B cell (primary cell): ENCODE measurements around the gene AGAP1. TPM values are rescaled to one million over a fixed set of nuclear protein-coding genes. Genes with fewer than 3 reads are reported as not detected.

Source experiments
- ATAC-seq: fragments of 200-7000 bp; cut with Tn5 transposase; one replicate; pipeline ENCODE4 v1.10.0; 2021; ENCODE audit warnings: low read depth, mild to moderate bottlenecking, moderate number of reproducible peaks, moderate library complexity
- CTCF ChIA-PET: fragments of 350-600 bp; sonication (Branson Sonifier 250); formaldehyde crosslinking; loops from one replicate; lab custom pipeline; 2021; ENCODE audit warnings: antibody characterized with exemption, inconsistent platforms; lab: Charles Lee
- POLR2A ChIA-PET: fragments of 350-600 bp; sonication (Branson Sonifier 250); formaldehyde crosslinking; loops from one replicate; lab custom pipeline; 2021; ENCODE audit warnings: antibody characterized with exemption; lab: Charles Lee
- DNase-seq: peaks from one replicate; pipeline ENCODE4 v3.0.0; 2013
- H2AFZ ChIP-seq: 2 replicates; pipeline ENCODE4 v1.6.1; 2012; ENCODE audit warnings: mild to moderate bottlenecking, low read depth, low read length; ENCODE audit not compliant: insufficient read depth, poor library complexity, severe bottlenecking
- H3K27ac ChIP-seq, 2 donors: 1 replicate in 1 of 2; 2 replicates in 1 of 2; pipeline ENCODE4 v1.5.1; 2012 to 2013; ENCODE audit warnings: low read length in 2 of 2, mild to moderate bottlenecking in 2 of 2, moderate library complexity in 1 of 2
- H3K27me3 ChIP-seq, 4 experiments: fragments of 200-600 bp in 1 of 4; sonication (generic) in 1 of 4; replicated peaks in 1 of 4; 1 replicate in 2 of 4; 2 replicates in 2 of 4; pipeline versions ENCODE4 v1.6.1 to v1.7.0; 2013 to 2016; ENCODE audit warnings: low read length in 3 of 4, mild to moderate bottlenecking in 2 of 4, mixed read lengths in 1 of 4, moderate library complexity in 1 of 4; ENCODE audit not compliant: insufficient read depth in 4 of 4, control insufficient read depth in 3 of 4; ENCODE audit errors: control extremely low read depth in 1 of 4
- H3K36me3 ChIP-seq, 2 experiments: replicated peaks in 1 of 2; 1 replicate in 1 of 2; 2 replicates in 1 of 2; pipeline versions ENCODE4 v1.6.1 to v1.7.1; 2013; ENCODE audit warnings: low read length in 1 of 2; ENCODE audit not compliant: insufficient read depth in 2 of 2, control insufficient read depth in 1 of 2; ENCODE audit errors: control extremely low read depth in 1 of 2, extremely low read depth in 1 of 2
- H3K4me1 ChIP-seq, 2 donors: fragments of 200-600 bp in 1 of 2; sonication (generic) in 1 of 2; 1 replicate in 1 of 2; 2 replicates in 1 of 2; pipeline versions ENCODE4 v1.5.1 to v1.6.1; 2013 to 2017; ENCODE audit warnings: low read length in 2 of 2; ENCODE audit not compliant: control insufficient read depth in 2 of 2, insufficient read depth in 2 of 2
- H3K4me2 ChIP-seq: replicated peaks from 2 replicates; pipeline ENCODE3; 2012; ENCODE audit warnings: mild to moderate bottlenecking, low read depth, low read length; ENCODE audit not compliant: poor library complexity, severe bottlenecking
- H3K4me3 ChIP-seq, 5 experiments: fragments of 200-600 bp in 1 of 5; sonication (generic) in 1 of 5; 1 replicate in 3 of 5; 2 replicates in 2 of 5; pipeline versions ENCODE4 v1.5.1 to v1.7.0; 2011 to 2016; ENCODE audit warnings: low read length in 4 of 5, mild to moderate bottlenecking in 4 of 5, low read depth in 2 of 5, control low read depth in 1 of 5, moderate library complexity in 1 of 5; ENCODE audit not compliant: insufficient read depth in 1 of 5; ENCODE audit errors: control extremely low read depth in 1 of 5, extremely low read depth in 1 of 5
- H3K79me2 ChIP-seq: fragments of 200-600 bp; sonication (generic); one replicate; pipeline ENCODE4 v1.6.0; 2016; ENCODE audit warnings: low read length; ENCODE audit not compliant: control insufficient read depth, insufficient read depth
- H3K9ac ChIP-seq: fragments of 200-600 bp; sonication (generic); 2 replicates; pipeline ENCODE4 v1.6.1; 2017; ENCODE audit warnings: mild to moderate bottlenecking, low read length, moderate library complexity
- H3K9me3 ChIP-seq, 3 donors: one replicate each; pipeline versions ENCODE4 v1.6.1 to v1.7.1; 2013; ENCODE audit warnings: low read length in 2 of 3; ENCODE audit not compliant: control insufficient read depth in 2 of 3, insufficient read depth in 1 of 3; ENCODE audit errors: control extremely low read depth in 1 of 3
- H4K20me1 ChIP-seq: 2 replicates; pipeline ENCODE4 v1.6.0; 2012; ENCODE audit warnings: mild to moderate bottlenecking, low read length; ENCODE audit not compliant: insufficient read depth, control insufficient read depth, poor library complexity, severe bottlenecking
- H3K27ac Mint-ChIP-seq: one replicate; pipeline ENCODE4 v1.8.0; 2021; ENCODE audit warnings: mixed read lengths
- H3K27me3 Mint-ChIP-seq: one replicate; pipeline ENCODE4 v1.8.0; 2021; ENCODE audit warnings: mixed read lengths
- H3K4me1 Mint-ChIP-seq: one replicate; pipeline ENCODE4 v1.8.0; 2021; ENCODE audit warnings: mixed read lengths
- H3K4me3 Mint-ChIP-seq: one replicate; pipeline ENCODE4 v1.8.0; 2021; ENCODE audit warnings: mixed read lengths
- H3K9me3 Mint-ChIP-seq: one replicate; pipeline ENCODE4 v1.8.0; 2022; ENCODE audit warnings: mixed read lengths; ENCODE audit not compliant: insufficient read depth
- EZH2 ChIP-seq: IDR thresholded peaks from 2 replicates; pipeline ENCODE4 v1.6.1; 2012; ENCODE audit warnings: borderline replicate concordance, low read depth, mild to moderate bottlenecking, moderate library complexity, low read length; ENCODE audit not compliant: insufficient read depth, poor library complexity, severe bottlenecking
- WGBS: methylation state at CpG from one replicate; pipeline ENCODE4 v1.1.5; 2013; ENCODE audit warnings: missing lambda C conversion rate; ENCODE audit not compliant: insufficient coverage; 5-methylcytosine and 5-hydroxymethylcytosine counted together
- intact Hi-C: fragments of 100-400 bp; cut with micrococcal nuclease; formaldehyde crosslinking; loops from one replicate; pipeline ENCODE4 v1.10.0; 2022
- polyA plus RNA-seq: library from polyadenylated mRNA; depleted of rRNA; stranded (reverse); fragments of >200 nt; gene quantifications from 2 replicates; pipeline ENCODE4 v1.2.3, GENCODE V29; 2012
- total RNA-seq, 2 donors: library from RNA; stranded (reverse); fragments of 120-200 nt in 1 of 2; gene quantifications; 1 replicate in 1 of 2; 2 replicates in 1 of 2; pipeline versions ENCODE4 v1.2.3 to v1.2.4, GENCODE V29; 2013 to 2022
- TF ChIP-seq, protein P1 (sequence below): fragments of 200-600 bp; IDR thresholded peaks from one replicate; pipeline ENCODE4 v1.8.0; 2022; ENCODE audit warnings: antibody characterized with exemption, mild to moderate bottlenecking

AGAP1 gene
- total and polyA plus RNA-seq, 2 donors (not counting 1 experiment from before 2014, with no cell fraction given), result 0.01 TPM; not detected in 1

DNA sequence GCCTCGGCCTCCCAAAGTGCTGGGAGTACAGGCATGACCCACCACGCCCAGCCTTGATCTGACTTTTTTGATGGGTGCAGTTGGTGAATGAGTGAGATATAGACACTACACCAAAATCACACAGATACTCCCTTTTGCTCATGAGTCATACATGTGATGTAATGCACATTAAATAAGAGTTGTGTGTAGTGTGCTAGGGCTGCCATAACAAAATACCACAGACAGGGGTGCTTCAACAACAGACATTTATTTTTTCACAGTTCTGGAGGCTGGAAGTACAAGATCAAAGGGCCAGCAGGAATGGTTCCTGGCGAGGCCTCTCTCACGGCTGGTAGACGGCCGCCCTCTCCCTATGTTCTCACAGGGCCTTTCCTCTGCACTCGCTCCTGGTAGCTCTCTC is 627.7 kb downstream of the AGAP1 start:
- Histone ChIP-seq H2AFZ (no peak overlapping the region), H3K27ac (no peak overlapping the region), H3K4me3 (no peak overlapping the region), H3K79me2 (no peaks in the 10 kb centered on the region), H4K20me1 (no peaks in the 10 kb centered on the region), H3K9ac (no peak overlapping the region), H3K4me2 (no peak overlapping the region), H3K9me3 (peaks cover 0 to 7% (median 0%) of the 10 kb centered on the region in 3 donors), H3K36me3 (no peaks in the 10 kb centered on the region), H3K27me3 (no peaks in the 10 kb centered on the region), H3K4me1 (no peaks in the 10 kb centered on the region)
- TF ChIP-seq EZH2, result no peak
- TF ChIP-seq, protein P1, sequence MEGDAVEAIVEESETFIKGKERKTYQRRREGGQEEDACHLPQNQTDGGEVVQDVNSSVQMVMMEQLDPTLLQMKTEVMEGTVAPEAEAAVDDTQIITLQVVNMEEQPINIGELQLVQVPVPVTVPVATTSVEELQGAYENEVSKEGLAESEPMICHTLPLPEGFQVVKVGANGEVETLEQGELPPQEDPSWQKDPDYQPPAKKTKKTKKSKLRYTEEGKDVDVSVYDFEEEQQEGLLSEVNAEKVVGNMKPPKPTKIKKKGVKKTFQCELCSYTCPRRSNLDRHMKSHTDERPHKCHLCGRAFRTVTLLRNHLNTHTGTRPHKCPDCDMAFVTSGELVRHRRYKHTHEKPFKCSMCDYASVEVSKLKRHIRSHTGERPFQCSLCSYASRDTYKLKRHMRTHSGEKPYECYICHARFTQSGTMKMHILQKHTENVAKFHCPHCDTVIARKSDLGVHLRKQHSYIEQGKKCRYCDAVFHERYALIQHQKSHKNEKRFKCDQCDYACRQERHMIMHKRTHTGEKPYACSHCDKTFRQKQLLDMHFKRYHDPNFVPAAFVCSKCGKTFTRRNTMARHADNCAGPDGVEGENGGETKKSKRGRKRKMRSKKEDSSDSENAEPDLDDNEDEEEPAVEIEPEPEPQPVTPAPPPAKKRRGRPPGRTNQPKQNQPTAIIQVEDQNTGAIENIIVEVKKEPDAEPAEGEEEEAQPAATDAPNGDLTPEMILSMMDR, result no peak
- Mint-ChIP-seq H3K27ac (no peak overlapping the region), H3K27me3 (peaks cover 11% of the 10 kb centered on the region), H3K4me1 (no peaks in the 10 kb centered on the region), H3K4me3 (no peak overlapping the region), H3K9me3 (no peaks in the 10 kb centered on the region)
- DNase-seq (no peak), ATAC-seq (no peak)
- ChIA-PET POLR2A (no interaction called here), CTCF (no interaction called here)
- 93% methylated on average over 4 of the region's 7 CpGs for WGBS
- intact Hi-C loops, result no loop called here

DNA sequence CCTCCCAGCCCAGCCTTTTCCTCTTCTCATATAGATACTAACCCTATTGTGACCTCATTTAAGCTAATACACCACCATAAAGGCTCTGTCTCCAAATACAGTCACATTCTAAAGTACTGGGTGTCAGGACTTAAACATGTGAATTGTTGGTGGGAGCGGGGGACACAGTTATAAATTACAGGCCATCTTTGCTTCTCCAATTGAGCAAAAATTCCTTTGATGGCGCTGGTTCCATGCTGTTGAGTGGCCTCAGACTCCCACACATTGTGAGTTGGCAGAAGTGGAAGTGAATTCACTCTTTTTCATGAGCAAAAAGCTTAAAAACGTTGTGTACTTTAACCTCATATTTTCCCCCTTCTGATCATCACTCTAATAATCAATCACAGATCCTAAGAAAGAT is 628.4 kb downstream of the AGAP1 start:
- Histone ChIP-seq H3K4me3 (no peak overlapping the region), H4K20me1 (no peaks in the 10 kb centered on the region), H3K4me2 (no peak overlapping the region), H3K36me3 (no peaks in the 10 kb centered on the region), H3K9ac (no peak overlapping the region), H3K79me2 (no peaks in the 10 kb centered on the region), H3K4me1 (no peaks in the 10 kb centered on the region), H2AFZ (no peak overlapping the region), H3K27ac (no peak overlapping the region), H3K9me3 (peaks cover 0 to 11% (median 0%) of the 10 kb centered on the region in 3 donors), H3K27me3 (no peaks in the 10 kb centered on the region)
- 20% methylated on average over 1 of the region's 3 CpGs for WGBS
- no peaks in the 10 kb centered on the region for H3K4me1 Mint-ChIP-seq
- no peaks in the 10 kb centered on the region for H3K9me3 Mint-ChIP-seq
- CTCF ChIA-PET, result no interaction called here
- POLR2A ChIA-PET, result no interaction called here
- H3K27me3 Mint-ChIP-seq, result peaks cover 11% of the 10 kb centered on the region
- H3K27ac Mint-ChIP-seq, result no peak overlapping the region
- ATAC-seq (no peak), DNase-seq (no peak)
- intact Hi-C loops, result no loop called here
- TF ChIP-seq, protein P1, result no peak
- TF ChIP-seq EZH2, result no peak
- no peak overlapping the region for H3K4me3 Mint-ChIP-seq
